GM18511 (cell line): ENCODE measurements around the gene PALLD.
"Not testable (repeated sequence)": the region's sequence is repeated elsewhere in the genome, so short reads cannot be mapped to it uniquely, and the experiment has no call there.

Source experiments
- ATAC-seq: cut with Tn5 transposase; IDR thresholded peaks from one replicate; pipeline ENCODE4 v1.9.1; 2021; ENCODE audit warnings: mild to moderate bottlenecking, moderate library complexity; ENCODE audit not compliant: unreplicated experiment

Gene PALLD

GRCh38 chr4:168776382-168776781, 279.5 kb downstream of the PALLD start:
- ATAC-seq: no peak

GRCh38 chr4:168777277-168777965, 280.6 kb downstream of the PALLD start:
- ATAC-seq: no peak

DNA sequence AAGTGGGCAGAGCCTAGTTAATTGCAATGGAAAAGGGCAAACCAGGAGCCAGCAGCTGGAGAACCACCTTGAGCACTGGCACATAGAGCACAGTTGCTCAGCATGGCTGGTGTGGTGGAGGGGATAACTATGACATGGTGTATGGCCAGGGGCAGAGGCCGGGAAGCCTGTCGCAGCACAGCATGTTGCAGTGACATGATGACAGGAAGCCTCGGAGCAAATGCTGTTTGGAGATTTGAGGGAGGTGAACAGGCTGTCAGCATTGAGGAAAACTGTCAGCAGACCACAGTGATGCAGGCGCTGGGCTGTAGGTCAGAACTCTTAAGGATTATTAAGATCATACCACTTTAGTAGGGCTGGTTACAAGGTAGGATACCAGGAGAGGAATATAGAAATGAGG, 284.5 kb downstream of the PALLD start:
- ATAC-seq: no peak

DNA sequence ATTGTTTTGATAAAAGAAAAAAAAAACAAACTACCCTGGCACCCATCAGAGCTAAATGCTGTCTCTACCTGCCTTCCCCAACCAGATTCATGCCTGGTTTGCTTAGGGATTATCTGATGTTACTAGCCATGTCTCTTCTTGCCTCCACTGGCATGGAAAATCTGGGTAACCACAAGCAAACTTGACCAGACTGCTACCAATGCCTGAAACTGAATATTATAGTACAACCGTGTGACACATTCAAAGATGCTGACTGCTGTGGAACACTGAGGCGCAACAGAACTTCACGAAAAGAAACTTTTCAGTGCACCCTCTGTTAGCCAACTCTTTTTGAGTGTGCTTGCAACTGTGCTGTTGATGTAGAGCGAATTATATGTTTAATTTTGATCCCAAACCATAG, 285.1 kb downstream of the PALLD start:
- no peak for ATAC-seq

GRCh38 chr4:168782439-168782838, 285.6 kb downstream of the PALLD start:
- ATAC-seq: no peak

- no peak for ATAC-seq
These were observed 288.1 kb downstream of the PALLD start for GRCh38 chr4:168784786-168785461.

DNA sequence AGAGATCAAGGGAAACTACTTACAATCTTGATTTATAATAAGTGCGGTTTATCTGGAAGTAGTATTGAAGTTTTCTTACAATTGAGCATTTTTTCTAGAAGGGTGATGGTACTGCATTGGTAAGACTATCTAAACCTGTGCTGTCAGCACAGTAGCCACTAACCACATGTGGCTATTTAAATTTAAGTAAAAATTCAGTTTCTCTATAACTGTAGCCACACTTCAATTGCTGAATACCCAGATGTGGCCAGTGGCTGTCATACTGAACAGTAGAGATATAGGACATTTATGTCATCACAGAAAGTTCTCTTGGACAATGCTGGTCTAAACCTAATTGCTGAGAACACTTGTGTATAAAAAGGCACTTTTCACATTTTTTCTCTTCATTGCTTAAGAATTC, 290.5 kb downstream of the PALLD start:
- ATAC-seq: no peak

- ATAC-seq: no peak
These were observed 291.1 kb downstream of the PALLD start for GRCh38 chr4:168787801-168788595.

DNA sequence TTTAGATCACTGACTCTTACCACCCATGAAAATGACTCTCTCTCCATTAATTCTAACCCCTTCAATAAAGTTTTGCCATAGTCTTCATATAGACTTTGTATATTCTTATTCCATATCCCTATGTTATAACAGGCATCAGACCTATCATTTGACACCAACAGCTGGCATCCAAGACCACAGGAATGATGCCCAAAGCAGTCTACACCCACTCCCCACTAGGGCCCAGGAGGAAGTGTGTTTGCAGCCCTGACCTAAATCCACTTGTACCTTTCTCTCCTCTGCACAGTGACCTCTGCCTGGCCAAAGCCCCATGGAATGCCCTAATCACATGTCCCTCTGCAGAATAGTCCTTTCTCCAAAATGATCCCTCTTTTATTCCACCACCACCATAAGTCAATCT, 294.0 kb downstream of the PALLD start:
- ATAC-seq: no peak

- no peak for ATAC-seq
These were observed 294.5 kb downstream of the PALLD start for GRCh38 chr4:168791376-168791775.

GRCh38 chr4:168793542-168793941, 296.7 kb downstream of the PALLD start:
- no peak for ATAC-seq

DNA sequence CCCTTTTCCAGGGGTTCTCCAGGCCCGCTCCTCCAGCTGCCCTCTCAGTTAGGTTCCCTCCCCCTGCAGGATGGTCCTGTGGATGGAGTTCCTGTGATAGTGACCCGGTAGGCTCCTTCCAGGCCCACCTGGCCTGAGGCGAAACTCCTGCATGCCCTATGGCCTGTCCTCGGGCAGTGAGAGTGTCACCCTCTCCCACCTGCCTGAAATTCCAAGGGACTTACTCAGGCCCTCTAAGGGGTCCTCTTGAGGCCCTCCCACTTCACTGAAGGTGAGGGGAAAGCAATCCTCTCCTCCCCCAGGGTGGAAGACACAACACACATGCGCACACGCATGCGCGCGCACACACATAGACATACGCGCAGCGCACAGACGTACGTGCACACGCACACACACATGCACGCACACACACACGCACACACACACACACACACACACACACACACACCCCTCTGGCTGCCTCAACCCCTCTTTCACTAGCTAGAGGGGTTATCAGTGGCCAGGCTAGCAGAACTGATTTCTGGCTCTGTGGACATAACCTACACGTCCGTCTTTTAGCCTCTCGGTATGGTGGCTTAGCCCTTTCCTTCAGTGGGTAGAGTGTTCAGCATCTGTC, 297.3 kb downstream of the PALLD start:
- no peak for ATAC-seq

DNA sequence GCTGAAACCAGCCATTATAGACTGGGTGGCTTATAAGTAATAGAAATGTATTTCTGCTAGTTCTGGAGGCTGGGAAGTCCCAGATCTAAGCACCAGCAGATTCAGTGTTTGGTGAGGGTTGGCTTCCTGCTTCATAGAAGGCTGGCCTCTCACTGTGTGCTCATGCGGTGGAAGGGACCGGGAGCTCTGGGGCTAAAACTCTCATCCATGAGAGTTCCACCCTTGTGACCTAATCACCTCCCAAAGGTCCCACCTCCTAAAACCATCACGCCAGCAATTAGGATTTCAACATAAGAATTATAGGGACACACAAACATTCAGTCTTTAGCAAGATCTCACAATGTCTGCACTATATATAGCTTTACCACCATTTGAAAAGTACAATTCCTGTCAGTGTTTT, 298.0 kb downstream of the PALLD start:
- ATAC-seq: no peak

- no peak for ATAC-seq
These were observed 298.5 kb downstream of the PALLD start for GRCh38 chr4:168795346-168795745.

DNA sequence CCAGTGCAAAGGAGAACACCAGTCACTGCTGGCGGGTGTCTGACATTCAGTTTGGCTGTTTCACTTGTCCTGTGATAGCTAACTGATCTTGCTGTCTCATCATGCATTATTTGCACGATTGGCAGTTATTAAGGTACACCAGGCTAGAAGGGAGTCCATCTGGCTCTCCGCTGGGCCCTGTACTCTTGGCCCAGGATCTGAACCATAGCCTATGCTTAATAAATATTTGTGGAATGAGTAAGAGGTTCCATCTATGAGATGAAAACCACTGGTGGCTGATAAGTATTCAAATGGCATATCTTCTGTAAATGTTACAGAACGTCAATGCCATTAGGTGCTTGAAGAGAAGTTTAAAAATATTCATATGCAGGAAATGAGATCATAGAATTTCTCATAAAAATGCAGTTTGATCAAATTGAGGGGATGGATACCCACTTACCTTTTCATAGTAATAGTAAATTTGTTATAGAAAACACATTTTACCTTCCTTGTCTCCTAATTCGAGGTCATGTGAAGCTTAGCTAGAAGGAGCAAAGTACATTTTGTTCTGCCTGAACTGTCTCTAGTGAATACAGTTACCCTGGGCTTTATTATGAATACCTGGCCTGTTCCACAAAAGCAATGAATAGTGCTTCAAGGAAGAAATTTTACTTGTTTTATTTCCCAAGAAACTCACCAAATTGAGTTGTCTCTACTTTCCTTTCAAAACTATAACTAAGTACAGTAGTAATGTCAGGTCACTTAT, 299.7 kb downstream of the PALLD start:
- ATAC-seq: no peak

- ATAC-seq: no peak
These were observed 300.3 kb downstream of the PALLD start for GRCh38 chr4:168797194-168797593.

DNA sequence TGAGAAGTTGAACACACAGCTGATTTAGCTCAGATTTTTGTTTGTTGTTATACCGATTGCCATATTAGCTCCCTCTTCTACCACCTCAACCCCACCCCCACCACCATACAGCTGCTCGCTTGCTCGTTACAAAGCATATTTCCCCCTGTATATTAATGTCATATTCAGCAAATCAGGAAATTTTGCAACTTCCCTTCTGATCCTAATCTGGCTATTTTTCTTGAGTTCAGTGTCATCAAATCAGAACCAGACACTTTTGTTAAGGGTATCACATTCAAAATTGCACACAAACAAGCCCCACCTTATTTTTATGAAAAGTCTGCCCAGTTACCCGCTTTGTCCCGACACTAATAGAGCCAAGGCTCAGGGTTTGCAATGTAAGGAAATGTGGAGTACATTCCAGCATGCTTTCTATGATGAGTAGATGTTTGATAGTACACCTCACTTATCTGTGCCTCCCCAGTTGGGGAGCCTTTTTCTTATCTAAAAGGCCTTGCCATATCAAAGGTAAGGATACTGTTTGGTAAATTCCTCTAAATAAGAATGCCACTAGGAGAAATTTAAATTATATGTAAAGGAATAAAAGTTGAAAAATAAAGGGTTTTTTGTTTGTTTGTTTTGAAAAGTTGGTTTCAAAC, 301.0 kb downstream of the PALLD start:
- ATAC-seq: no peak

DNA sequence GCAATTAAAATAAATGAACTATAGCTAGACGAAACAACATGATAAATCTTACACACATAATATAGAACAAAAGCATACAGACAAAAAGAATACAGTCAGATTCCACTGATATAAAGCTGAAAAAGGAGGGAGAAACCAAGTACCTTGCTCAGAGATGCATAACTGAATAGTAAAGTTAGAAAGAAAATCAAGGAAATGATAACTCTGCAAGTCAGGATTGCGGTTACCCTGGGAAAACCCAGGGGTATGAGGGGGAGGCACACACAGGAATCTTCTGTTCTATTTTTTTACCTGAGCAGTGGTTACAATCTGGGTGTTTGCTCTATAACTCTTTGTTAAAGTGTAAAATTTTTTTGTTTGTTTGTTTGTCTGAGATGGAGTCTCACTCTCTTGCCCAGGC, 304.1 kb downstream of the PALLD start:
- no peak for ATAC-seq

- ATAC-seq: no peak
These were observed 305.4 kb downstream of the PALLD start for GRCh38 chr4:168802222-168802621.

DNA sequence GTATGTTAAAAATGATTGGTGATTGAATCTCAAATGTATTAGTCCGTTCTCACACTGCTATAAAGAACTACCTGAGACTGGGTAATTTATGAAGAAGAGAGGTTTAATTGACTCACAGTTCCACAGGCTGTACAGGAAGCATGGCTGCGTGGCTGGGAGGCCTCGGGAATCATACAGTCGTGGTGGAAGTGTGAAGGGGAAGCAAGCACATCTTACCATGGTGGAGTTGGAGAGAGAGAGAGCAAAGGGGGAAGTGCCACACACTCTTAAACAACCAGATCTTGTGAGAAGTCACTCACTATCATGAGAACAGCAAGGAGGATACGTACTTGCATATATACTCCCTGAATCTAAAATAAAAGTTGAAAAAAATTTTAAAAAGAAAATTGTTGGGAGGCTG, 306.2 kb downstream of the PALLD start:
- ATAC-seq: not testable (repeated sequence)
